Measurements from ENCODE around the gene CYSTM1.

CYSTM1 gene

DNA sequence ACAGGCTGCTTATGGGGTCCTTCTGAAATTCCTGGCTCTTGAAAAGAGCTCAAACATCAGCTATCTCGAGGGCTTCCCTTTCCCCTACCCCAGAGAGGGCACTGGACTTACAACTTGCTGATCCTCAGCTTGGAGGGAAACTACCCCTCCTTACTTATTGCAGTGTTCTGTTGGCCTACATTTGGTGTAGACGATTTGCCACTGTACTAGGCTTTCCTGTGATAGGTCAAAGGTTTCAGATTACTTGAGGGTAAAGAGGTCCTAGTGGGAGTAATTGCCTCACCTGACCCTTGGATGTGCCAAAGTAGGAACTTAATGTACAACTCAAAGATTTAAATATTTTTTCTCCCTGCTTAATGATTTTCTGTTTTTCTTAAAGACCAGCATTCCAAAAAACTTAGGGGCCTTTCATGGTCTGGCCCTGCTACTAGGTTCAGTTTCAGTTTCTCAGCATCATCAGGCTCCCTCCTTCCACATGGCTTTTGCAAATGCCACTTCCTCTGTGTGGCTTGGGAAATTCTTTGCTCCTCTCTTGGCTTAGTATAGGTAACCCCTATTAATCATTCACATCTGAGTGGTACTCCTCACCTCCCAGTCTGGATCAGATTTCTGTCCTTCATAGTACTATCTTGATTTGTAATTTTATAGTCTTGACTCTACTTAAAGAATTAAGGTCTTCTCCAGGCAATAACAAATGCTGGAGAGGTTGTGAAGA, 32.4 kb downstream of the CYSTM1 start:
- DNase-seq (ENCODE audit: low read depth in 2 of 2) = no peak

DNA sequence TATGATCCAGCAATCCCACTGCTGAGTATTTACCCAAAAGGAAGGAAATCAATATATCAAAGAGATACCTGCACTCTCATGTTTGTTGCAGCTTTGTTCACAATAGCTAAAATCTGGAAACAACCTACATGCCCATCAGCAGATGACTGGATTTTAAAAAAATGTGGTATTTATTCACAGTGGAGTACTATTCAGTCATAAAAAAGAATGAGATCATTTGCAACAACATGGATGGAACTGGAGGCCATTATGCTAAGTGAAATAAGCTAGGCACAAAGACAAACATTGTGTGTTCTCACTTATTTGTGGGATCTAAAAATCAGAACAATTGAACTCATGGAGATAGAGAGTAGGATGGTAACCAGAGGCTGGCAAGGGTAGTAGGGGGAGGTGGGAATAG, 33.1 kb downstream of the CYSTM1 start:
- DNase-seq (ENCODE audit: low read depth in 2 of 2) = no peak

DNA sequence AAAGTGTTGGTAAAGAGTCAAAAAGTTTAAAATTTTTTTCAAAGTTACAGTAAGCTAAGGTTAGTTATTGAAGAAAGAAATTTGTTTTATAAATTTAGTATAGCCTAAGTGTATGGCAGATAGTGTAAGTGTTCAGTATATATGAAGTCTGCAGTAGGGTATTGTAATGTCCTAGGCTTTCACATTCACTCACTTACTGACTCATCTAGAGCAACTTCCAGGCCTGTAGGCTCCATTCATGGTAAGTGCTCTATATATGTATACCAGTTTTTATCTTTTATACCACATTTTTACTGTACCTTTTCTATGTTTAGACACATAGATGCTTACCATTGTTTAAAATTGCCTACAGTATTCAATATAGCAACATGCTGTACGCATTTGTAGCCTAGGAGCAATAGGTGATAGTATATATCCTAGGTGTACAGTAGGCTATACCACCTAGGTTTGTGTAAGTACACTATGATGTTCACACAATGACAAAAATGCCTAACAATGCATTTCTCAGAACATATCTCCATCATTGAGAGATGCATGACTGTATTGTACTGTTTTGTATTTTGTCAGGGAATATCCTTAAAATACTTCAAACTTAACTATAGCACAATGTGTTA, 38.5 kb downstream of the CYSTM1 start:
- no peak for DNase-seq (ENCODE audit: low read depth in 2 of 2)

DNA sequence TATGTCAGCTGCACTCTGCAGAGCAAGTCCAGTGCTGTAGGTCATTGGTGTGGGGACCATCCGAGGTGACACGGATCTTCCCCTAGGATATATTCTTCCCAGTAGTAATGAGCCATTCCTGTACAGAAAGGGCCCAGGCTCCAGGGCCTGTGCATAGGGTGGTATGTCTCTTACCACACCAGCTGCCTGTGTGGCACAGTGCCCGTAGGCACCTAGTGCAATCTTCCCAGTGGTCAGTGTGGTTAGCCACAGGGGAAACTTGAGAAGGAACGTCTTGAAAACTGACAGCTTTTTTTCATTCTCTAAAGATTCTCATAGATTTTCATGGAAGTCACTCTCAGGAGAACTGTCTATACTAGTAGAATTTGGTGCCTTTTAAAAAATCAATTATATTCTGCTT, 39.8 kb downstream of the CYSTM1 start:
- DNase-seq (ENCODE audit: low read depth in 2 of 2) = no peak

DNA sequence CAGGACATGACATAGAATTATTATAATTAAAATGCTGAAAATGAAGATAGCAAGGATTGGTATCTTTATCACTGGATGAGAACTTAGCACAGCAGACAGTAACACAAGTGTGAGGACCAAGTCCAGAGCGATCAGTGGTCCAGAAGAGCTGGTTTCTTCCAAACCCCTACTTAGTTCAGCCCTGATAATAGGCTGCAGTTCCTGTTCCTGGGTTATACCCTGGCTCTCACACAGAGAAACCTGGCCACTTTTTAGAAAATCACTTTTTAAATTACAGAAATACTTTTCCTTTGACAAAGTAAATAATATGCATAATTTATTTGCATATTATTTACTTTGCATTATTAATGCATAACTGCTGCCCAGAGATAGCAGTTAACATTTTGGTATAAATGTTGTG, 40.3 kb downstream of the CYSTM1 start:
- DNase-seq (ENCODE audit: low read depth in 2 of 2) = no peak

DNA sequence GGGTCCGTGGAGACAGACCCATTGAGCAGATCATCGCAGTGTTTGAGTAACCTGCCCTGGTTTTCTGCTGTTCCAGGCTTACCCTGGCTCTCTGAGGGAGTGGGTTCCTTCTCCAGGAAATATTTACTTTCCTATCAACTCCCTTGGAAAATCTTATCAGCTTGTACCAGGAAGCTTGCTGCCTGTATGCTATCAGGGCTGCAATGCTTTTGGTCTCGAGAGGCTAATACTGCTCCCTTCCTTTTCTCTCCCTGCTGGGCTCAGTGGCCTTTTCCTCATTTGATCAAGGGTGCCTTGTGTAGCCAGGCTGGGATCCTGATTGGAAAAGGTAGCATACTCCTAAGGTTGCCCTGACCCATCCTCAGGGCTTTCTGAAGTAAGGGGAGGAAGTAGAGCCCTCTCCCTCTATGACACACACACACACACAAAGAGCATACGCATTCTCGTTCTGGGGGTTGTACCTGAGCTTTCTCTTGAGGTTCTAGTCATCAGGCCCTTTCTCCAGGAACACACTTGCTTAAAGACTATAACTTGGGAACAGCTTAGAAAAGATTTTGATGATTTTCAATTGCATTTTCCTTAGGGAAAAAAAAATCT, 41.6 kb downstream of the CYSTM1 start:
- DNase-seq (ENCODE audit: low read depth in 2 of 2) = no peak

DNA sequence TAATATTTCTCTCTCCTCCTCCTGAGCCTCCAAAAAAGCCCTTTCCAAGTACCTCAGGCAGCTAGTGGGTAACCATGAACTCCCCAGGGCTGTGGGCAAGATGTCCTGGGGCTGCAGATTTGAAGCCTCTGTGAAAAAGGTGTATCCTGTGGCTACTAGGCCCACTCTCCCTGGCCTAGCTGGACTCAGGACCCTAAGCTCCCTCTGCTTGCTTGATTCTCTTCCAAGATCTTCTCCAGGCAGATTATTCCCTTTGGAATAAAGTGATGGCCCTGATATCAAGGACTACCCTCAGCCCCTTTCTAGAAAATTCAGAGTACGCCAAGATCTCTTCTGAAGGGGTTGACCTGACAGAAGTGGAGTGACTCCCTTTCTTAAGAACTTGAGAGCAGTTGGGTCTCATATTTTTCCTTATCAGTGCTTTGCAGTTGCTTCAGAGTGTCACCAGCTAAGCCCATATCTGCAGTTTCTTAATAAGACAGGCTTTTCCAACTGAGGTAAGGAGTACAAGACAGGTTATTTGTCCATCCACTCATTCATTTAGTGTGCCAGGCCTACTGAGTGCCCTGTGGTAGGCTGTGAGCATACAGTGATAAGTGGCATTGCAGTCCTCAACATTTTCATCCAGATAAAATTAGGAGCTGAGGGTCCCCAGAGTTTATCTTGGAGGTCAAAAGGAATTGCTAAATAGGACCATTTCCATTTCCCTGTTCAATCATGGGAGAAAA, 42.5 kb downstream of the CYSTM1 start:
- no peak for DNase-seq (ENCODE audit: low read depth in 2 of 2)

DNA sequence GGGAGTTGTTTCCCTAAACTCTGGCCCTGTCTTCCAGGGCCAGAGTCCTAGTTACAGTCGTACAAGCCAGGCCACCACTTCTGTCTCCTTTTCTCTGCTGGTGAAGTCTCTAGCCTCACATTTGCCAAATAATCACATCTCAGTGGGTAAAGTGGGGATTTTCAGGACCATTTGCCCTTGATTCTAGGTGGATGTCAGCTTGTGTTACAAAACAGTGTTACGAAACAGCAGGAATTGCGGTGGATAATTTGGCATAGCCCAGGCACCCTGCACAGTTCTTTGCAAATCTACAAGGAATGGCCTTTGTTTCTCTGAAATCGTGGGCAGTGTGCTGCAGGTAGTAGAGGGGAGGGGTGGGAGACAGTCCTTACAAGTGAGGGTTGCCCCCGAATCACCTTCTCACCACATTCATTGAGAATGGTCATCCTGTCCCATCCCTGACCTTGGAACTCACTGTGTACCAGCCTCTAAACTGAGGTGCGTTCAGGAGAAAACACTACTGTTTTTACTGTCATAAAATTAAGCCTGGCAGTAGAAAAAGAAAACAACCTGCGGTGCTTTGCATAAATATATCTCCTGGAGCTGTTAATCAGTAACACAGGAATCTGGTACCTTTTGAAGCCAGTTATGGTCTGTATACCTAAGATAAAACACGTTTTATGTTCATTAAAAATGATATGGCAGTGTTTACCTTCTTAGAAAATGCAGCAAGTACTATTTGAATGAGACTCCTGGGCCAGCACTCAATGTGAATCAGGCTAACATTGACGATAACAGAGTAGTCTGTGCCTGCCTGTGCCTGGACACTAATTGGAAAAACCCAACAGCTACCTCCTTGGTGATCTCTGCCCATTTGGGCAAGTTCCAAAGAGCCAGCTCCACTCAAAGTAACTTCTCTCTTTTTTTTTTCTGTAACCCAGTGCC, 44.3 kb downstream of the CYSTM1 start:
- no peak for DNase-seq (ENCODE audit: low read depth in 2 of 2)

DNA sequence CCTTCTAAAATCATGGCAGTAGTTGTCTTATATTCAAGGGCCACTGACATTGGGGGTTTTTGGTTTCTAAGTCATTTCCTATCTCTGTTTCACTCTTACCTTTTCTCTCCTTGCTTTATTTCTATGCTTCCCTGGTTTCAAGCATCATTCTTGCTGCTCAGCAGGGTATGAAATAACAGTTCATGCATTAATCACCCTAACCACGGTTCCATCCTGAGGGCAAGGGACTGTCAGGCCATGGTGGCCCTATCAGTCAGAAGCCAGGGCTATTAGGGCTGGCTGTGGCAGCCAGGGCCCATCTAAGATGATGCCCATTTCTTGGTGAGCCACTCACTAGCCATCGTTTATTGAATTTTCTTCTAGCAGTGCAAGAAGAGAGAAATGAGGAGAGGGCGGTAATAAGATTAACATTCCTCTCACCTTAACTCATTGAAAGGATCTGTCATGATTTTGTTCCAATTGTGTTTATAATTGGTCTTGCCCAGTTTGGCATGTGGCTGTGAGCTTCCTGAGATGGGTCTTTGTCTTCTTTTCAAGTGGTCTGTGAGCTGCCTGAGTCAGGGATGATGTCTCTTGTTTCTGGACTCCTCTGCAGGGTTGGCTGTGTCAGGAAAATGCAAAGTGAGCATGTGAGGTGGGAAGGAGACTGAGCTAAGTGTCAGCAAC, 45.2 kb downstream of the CYSTM1 start:
- DNase-seq (ENCODE audit: low read depth in 2 of 2) = no peak

DNA sequence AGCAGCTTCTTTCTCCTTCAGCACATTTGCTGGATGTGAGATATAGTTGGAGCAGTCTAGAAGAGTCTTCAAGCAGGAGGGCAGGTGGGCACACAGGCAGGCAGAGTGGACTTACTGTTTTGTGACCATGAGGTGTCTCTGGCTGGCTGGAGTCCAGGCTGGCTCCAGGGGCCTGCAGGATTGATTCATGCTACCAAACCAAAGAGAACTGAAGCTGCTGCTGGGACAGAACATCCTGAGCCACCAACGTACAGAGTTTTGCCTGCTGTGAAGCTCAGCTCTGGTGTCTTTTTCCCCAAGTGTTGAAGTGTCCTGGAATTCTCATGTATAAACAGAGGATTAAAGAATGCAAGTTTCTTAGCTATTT, 45.7 kb downstream of the CYSTM1 start:
- DNase-seq (ENCODE audit: low read depth in 2 of 2) = no peak

DNA sequence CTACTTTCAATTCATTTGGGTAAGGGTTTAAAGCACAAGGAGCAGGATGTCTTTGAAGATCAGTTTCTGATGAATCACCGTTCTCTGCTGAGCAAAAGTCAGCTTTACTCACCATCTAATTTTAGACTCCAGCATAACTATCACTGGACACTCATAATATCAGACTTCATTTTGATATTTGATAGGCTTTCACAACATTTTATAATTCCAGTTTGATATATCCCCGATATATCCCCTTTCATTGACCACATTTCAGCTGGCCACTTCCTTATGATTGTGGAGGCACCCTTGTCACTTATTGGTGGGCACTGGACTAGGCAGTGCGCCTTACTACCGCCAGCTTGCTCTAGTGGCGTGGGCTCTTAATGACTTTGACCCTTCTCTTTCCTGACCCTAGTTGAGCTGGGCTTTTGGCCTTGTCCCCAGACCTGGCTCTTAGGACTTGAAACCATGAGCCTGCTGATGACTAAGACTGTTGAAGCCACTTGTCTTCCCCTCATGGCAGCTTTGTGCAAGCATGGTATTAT, 46.8 kb downstream of the CYSTM1 start:
- no peak for DNase-seq (ENCODE audit: low read depth in 2 of 2)

DNA sequence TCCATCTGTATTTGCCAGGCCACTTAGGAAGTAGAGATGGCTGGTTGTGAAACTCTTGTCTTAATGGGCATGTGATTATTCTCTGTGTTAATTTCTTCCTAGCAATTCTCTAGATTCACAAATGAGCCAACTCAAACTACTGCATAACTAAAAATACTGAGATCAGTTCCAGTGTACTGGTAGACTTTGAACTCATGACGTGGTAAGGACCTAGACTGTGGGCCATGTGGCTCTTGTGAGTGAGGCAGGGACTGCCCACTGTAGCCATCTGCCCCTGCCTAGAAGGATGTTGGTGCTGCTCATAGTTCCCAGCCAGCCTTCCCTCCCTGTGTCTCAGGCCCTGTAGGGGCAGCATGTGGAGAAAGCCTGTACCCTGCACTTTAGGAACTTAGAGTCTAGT, 47.4 kb downstream of the CYSTM1 start:
- no peak for DNase-seq (ENCODE audit: low read depth in 2 of 2)

DNA sequence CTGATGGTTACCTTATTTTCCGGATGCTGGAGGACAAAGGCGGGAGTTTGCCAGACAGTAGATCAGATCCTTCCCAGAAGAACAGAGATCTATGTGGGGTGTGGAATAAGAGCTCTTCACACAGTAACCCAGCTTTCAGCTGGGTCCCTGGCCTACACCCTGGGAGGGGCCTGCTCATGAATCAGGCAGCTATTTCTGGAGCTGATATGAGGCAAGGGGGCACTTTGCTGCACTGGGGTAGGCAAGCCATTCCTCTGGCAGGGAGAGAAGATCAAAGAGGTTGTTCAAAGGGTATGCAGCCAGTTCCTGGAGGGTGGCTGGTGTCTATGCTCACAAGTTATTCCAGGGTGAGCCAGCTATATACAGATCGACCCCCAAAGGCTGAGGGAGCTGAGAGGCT, 48.6 kb downstream of the CYSTM1 start:
- DNase-seq (ENCODE audit: low read depth in 2 of 2) = no peak

DNA sequence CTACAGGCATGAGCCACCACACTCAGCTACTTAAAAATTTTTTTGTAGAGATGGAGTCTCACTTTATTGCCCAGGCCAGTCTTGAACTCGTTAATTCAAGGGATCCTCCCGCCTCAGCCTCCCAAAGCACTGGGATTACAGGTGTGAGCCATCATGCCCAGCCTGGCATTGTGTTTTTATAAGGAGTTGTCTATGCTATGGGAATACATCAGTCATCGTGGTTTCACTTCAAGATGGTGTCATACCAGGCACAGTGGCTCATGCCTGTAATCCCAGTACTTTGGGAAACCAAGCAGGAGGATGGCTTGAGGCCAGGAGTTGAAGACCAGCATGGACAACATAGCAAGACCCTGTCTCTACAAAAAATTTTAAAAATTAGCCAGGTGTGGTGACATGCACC, 49.7 kb downstream of the CYSTM1 start:
- DNase-seq (ENCODE audit: low read depth in 2 of 2) = no peak

DNA sequence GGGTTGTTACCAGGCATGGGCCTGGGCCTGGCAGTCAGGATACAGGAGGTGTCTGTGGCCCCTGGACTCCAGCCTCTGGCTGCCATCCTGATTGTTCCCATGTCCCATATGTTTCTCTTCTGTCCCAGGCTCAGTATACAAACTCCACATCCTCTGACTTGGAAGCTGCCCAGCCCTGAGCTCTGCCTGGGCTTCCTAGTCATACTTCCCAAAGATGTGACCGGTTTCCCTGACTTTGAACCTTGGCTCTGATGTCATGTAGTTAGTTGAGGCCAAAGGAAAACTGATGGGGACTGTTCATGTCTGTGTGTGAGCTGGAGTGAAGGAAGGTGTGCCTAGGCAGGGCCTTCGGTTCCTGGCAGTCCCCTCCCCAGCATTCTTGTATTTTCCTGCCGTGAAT, 50.4 kb downstream of the CYSTM1 start:
- no peak for DNase-seq (ENCODE audit: low read depth in 2 of 2)

DNA sequence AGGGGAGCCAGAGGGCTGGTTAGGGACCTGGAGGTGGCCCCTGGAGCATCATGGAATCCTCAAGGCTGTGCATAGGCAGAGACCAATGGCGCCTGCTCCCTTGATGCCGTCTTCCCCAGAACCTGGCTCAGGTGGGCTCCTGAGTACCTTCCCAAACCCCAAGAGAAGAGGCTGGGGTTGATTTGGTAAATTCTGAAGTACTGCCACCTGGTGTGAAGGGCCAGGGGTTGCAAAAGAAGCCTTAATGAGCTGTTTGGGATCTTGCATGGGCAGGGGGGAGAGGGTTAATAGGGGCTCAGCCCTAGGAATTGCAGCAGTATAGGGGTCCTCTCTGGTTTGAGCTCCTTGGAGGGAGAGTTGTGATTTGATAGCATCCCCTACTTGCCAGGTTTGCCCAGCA, 52.1 kb downstream of the CYSTM1 start:
- DNase-seq (ENCODE audit: low read depth in 2 of 2) = no peak

DNA sequence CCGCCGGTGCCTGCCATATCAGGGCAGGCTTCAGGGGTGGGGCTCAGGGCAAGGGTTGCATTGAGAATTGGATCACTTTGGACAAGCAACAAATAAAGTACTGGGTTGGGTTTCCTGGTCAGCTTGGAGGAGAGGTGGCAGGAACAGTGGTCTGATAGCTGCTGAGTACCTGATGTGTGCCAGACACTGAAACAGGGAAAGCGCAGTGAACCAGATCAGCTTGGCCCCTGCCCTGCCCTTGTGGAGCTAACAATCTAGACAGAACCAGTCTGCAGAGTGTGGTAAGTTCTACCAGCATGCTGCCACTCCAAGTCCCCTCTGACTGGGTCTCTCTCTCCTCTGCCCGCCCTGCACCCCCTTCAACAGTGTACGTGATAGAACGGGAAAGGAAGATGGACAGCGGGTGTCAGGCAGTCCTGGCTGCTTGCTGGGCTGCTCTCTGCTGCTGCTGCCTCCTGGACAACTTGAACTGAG, 53.4 kb downstream of the CYSTM1 start:
- no peak for DNase-seq (ENCODE audit: low read depth in 2 of 2)

DNA sequence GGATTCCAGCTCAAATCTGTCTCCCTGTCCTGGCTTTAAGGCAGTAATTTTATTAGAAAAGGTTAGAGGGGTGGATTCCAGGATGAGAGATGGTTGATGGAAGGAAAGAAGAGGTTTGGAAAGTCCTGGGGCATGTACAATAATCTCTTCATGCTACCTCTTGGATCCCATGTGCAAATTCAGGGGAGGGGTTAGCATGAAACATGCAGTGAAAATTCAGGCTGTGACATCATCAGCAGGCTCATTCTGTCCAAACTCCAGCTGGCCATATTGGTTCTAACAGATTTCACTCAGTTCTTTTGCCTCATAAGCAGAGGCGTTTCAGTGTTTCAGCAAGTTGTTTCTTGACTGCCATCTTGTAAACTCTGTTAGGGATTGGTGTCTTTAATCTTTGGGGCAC, 55.4 kb downstream of the CYSTM1 start:
- no peak for DNase-seq (ENCODE audit: low read depth in 2 of 2)

DNA sequence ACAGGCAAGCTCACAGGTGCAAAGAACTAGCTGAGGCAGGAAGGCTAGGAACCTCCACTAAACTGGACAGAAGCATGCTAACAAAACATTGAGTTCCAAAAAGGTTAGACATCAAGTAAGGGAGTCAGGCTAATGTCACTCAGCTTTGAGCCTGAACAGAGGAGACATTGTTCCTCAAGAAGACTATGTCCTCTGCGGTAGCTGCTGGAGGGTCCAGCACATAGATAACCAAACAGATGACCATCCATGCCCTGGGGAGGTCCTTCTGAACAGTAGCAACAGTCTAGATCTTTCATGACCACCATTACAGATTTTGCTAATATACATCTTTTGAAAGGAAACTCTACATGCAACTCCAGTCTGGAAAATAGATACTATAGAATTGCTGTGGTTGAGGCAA, 57.7 kb downstream of the CYSTM1 start:
- no peak for DNase-seq (ENCODE audit: low read depth in 2 of 2)

DNA sequence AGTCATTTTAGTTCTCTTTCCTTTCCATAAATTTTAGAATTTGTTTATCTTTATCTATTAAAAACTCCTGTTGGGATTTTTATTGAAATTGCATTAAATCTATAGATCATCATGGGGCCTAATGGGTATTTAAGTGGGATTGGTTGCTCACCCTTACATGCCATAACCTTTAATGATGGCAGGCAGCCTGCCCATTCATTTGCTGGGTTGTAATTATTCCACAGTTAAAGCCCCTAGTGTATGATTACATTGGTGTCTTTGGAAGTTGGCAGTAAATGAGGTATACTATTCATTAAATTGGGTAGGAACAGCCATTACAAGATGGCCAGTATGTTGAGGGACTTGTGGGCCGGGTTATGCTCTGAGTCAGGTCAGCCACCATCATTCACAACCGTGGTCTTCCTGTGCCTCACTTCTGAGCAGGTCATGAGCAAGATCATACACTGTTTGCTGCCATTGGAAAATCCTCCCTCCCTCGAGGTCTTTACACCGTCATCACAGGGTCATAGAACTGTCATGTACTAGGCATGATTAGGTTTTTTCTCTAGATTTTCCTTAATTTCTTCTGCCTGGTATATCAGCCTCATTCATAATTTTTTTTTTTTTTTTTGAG, 59.5 kb downstream of the CYSTM1 start:
- DNase-seq (ENCODE audit: low read depth in 2 of 2) = no peak

All from stimulated activated CD8-positive, alpha-beta memory T cell treated with anti-CD3 and anti-CD28 coated beads, Interleukin-2, amount 100 ng/mL, for 1 hour (primary cell).